Smooth muscle cell (in vitro differentiated cells): ENCODE data around the gene ZBTB43. TPM values are rescaled to one million over a fixed set of nuclear protein-coding genes. Genes with fewer than 3 reads are reported as not detected.

Experiments
- DNase-seq: peaks from one replicate; lab custom pipeline; 2025; ENCODE audit not compliant: unreplicated experiment; lab: John Stamatoyannopoulos, UW
- H2AFZ ChIP-seq: fragments of 200-600 bp; sonication (generic); 2 replicates; pipeline ENCODE4 v1.6.0; 2016; ENCODE audit warnings: antibody characterized with exemption, low read depth, mild to moderate bottlenecking
- H3F3A ChIP-seq: fragments of 200-600 bp; sonication (generic); 2 replicates; pipeline ENCODE4 v1.6.0; 2017; ENCODE audit warnings: antibody characterized with exemption, low read depth
- H3K27ac ChIP-seq: fragments of 200-600 bp; sonication (generic); 2 replicates; pipeline ENCODE4 v1.5.1; 2016; ENCODE audit warnings: low read depth, mild to moderate bottlenecking
- H3K27me3 ChIP-seq: fragments of 200-600 bp; sonication (generic); 2 replicates; pipeline ENCODE4 v1.6.1; 2016; ENCODE audit warnings: low read depth, mild to moderate bottlenecking
- H3K36me3 ChIP-seq: fragments of 200-600 bp; sonication (generic); 2 replicates; pipeline ENCODE4 v1.5.1; 2016; ENCODE audit warnings: low read depth
- H3K4me1 ChIP-seq: fragments of 200-600 bp; sonication (generic); 2 replicates; pipeline ENCODE4 v1.5.1; 2016; ENCODE audit warnings: low read depth
- H3K4me2 ChIP-seq: fragments of 200-600 bp; sonication (generic); 2 replicates; pipeline ENCODE4 v1.6.0; 2016; ENCODE audit warnings: mild to moderate bottlenecking
- H3K4me3 ChIP-seq: fragments of 200-600 bp; sonication (generic); 2 replicates; pipeline ENCODE4 v1.5.1; 2016; ENCODE audit warnings: mild to moderate bottlenecking
- H3K79me2 ChIP-seq: fragments of 200-600 bp; sonication (generic); 2 replicates; pipeline ENCODE4 v1.6.0; 2016; ENCODE audit warnings: low read depth, mild to moderate bottlenecking
- H3K9ac ChIP-seq: fragments of 200-600 bp; sonication (generic); 2 replicates; pipeline ENCODE4 v1.6.0; 2016; ENCODE audit warnings: low read depth
- H3K9me3 ChIP-seq: fragments of 200-600 bp; sonication (generic); replicated peaks from 2 replicates; pipeline ENCODE4 v1.5.1; 2016; ENCODE audit warnings: low read depth
- H4K20me1 ChIP-seq: fragments of 200-600 bp; sonication (generic); 2 replicates; pipeline ENCODE4 v1.6.0; 2016; ENCODE audit warnings: low read depth
- WGBS: methylation state at CpG from one replicate; pipeline ENCODE4 v1.1.7; 2016; ENCODE audit warnings: low lambda C conversion rate; 5-methylcytosine and 5-hydroxymethylcytosine counted together
- polyA plus RNA-seq: library from polyadenylated mRNA; unstranded; fragments of >200 nt; fragmentation: Nextera tagmentation; extraction: Ambion mirVana; gene quantifications from 2 replicates; pipeline ENCODE4 v1.2.1, GENCODE V29; 2016
- total RNA-seq: library from RNA; depleted of rRNA; stranded (reverse); fragments of >200 nt; gene quantifications from 2 replicates; pipeline ENCODE4 v1.2.3, GENCODE V29; 2014
- TF ChIP-seq, protein P1 (sequence below): fragments of 200-600 bp; sonication (generic); IDR thresholded peaks from 2 replicates; pipeline ENCODE4 v1.5.1; 2017; ENCODE audit warnings: borderline replicate concordance, mild to moderate bottlenecking, antibody characterized with exemption; ENCODE audit not compliant: insufficient read depth, poor library complexity, severe bottlenecking

ZBTB43 gene
- total and polyA plus RNA-seq, 2 experiments from 2014 or later = 11.5 to 12.3 TPM

DNA sequence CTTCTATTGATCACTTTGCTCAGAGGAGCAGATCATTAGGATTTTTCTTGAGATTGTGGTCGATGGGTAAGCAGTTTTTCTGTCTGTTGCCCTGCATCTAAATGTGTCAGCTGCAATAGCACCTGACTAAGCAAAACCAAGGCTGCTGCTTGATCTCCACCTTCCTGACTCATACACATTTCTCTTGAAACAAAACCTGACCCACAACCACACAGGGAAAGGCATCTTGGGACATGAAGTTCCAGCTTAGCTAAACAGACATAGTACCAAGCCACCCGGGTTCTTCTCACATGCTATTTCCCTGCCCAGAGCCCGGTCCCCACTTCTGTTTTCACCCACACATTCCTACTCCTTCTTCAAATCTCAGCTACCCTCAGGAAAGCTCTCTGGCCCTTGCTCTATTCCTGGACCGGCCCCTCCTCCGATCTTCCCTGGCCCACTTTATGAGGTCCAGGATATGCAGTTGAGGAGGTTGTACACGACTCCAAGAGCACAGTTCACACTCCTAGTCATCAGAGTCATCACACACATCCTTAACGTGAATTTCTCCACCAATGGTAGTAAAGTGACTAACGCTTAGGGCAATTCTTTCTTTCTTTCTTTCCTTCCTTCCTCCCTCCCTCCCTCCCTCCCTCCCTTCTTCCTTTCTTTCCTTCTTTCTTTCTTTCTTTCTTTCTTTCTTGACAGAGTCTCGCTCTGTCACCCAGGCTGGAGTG is 16.0 kb upstream of the ZBTB43 start:
- TF ChIP-seq, protein P1, sequence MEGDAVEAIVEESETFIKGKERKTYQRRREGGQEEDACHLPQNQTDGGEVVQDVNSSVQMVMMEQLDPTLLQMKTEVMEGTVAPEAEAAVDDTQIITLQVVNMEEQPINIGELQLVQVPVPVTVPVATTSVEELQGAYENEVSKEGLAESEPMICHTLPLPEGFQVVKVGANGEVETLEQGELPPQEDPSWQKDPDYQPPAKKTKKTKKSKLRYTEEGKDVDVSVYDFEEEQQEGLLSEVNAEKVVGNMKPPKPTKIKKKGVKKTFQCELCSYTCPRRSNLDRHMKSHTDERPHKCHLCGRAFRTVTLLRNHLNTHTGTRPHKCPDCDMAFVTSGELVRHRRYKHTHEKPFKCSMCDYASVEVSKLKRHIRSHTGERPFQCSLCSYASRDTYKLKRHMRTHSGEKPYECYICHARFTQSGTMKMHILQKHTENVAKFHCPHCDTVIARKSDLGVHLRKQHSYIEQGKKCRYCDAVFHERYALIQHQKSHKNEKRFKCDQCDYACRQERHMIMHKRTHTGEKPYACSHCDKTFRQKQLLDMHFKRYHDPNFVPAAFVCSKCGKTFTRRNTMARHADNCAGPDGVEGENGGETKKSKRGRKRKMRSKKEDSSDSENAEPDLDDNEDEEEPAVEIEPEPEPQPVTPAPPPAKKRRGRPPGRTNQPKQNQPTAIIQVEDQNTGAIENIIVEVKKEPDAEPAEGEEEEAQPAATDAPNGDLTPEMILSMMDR = no peak
- peak overlapping the region; percentile 57 for H3K27ac ChIP-seq
- no peaks in the 10 kb centered on the region for H3K9me3 ChIP-seq
- H3K4me3 ChIP-seq = no peak overlapping the region
- peak overlapping the region; percentile 50 for H3K4me2 ChIP-seq
- H2AFZ ChIP-seq = no peak overlapping the region
- H3K9ac ChIP-seq = no peak overlapping the region
- H3F3A ChIP-seq = peaks cover 4% of the 10 kb centered on the region
- H4K20me1 ChIP-seq = no peaks in the 10 kb centered on the region
- no peaks in the 10 kb centered on the region for H3K4me1 ChIP-seq
- no peaks in the 10 kb centered on the region for H3K79me2 ChIP-seq
- 70% methylated on average over 8 of the region's 9 CpGs for WGBS
- H3K27me3 ChIP-seq = peaks cover 14% of the 10 kb centered on the region
- no peak for DNase-seq
- no peaks in the 10 kb centered on the region for H3K36me3 ChIP-seq

DNA sequence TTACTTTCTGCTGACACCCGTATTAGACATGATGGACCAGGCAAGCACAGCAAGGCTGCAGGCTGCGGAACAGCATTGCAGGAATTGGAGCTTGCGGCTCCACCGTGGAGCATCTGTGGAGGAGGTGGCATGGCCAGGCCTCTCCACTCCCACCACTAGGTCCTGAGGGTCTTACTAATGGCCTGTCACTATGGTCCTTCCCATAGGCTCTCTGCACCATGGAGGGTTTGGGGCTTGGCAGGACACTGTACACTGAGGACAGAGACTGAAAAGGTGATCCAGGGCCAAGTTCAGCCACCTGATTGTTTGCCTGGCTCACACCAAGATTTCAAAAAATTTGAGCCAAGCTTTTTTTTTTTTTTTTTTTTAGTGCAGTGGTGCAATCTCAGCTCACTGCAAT is 14.3 kb upstream of the ZBTB43 start:
- H4K20me1 ChIP-seq = no peaks in the 10 kb centered on the region
- H3K9ac ChIP-seq = no peak overlapping the region
- no peak overlapping the region for H3K4me2 ChIP-seq
- H3F3A ChIP-seq = peaks cover 4% of the 10 kb centered on the region
- TF ChIP-seq, protein P1 = no peak
- H3K4me3 ChIP-seq = no peak overlapping the region
- no peak overlapping the region for H2AFZ ChIP-seq
- H3K79me2 ChIP-seq = no peaks in the 10 kb centered on the region
- 86% methylated on average over 4 of the region's 4 CpGs for WGBS
- no peaks in the 10 kb centered on the region for H3K4me1 ChIP-seq
- no peak overlapping the region for H3K27ac ChIP-seq
- no peaks in the 10 kb centered on the region for H3K36me3 ChIP-seq
- DNase-seq = no peak
- H3K9me3 ChIP-seq = no peaks in the 10 kb centered on the region
- peaks cover 14% of the 10 kb centered on the region for H3K27me3 ChIP-seq

GRCh38 chr9:126791406-126792230 is 13.2 kb upstream of the ZBTB43 start:
- Histone ChIP-seq H4K20me1 (no peaks in the 10 kb centered on the region), H3K79me2 (no peaks in the 10 kb centered on the region), H2AFZ (no peak overlapping the region), H3K9me3 (no peaks in the 10 kb centered on the region), H3K4me2 (peak overlapping the region; percentile 11), H3K4me3 (no peak overlapping the region), H3K4me1 (no peaks in the 10 kb centered on the region), H3K36me3 (no peaks in the 10 kb centered on the region), H3K9ac (no peak overlapping the region), H3K27ac (peak overlapping the region; percentile 70), H3K27me3 (peaks cover 11% of the 10 kb centered on the region), H3F3A (peaks cover 4% of the 10 kb centered on the region)
- TF ChIP-seq, protein P1 = no peak
- 67% methylated on average over 9 of the region's 9 CpGs for WGBS
- no peak for DNase-seq
